NCI-H1436 (cell line): ENCODE data around the gene S100A14.

Experiments
- DNase-seq: peaks from one replicate; lab custom pipeline; 2025; lab: John Stamatoyannopoulos, UW

Gene S100A14

DNA sequence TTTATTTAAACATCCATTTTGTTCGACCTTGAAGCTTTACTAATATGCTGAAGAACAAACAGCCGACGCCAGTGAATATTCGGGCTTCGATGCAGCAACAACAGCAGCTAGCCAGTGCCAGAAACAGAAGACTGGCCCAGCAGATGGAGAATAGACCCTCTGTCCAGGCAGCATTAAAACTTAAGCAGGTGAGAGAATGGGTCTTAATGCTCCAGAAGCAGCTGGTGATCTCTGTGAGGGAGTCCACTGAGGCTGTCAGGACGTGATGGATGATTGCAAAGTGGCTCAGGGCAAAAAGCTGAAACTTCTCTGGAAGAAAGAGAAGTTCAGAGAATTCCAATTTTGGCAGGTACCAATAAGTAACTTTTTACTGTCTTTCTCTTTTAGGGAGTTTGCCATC lies 22.1 kb upstream of the S100A14 start:
- no peak for DNase-seq

DNA sequence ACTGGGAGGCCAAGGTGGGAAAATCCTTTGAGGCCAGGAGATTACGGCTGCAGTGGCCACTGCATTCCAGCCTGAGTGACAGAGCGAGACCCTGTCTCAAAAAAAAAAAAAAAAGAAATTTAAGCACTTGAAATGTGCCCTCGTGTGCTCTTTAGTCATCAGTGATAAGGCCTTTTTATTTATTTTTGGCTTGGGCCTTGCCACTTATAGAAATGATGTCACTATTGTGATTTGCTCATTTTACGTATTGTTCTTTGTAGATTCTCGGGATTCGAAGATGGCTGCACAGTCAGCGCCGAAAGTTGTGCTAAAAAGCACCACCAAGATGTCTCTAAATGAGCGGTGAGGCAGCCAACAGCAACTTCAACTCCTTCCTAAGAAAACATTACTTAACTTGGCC lies 20.2 kb upstream of the S100A14 start:
- no peak for DNase-seq

DNA sequence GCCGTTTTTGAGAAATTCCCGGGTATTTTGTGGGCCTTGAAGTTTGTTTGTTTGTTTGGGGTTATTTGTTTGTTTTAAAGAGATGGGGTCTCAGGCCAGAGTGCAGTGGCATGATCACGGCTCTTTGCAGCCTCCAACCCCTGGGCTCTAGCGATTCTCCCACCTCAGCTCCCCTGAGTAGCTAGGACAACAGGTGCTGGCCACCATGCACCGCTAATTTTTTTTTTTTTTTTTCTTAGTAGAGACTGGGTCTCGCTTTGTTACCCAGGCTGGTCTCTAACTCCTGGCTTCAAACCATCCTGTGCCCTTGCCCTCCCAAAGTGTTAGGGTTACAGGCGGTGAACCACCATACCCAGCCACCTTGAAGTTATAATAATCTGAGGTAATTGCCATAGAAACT lies 19.7 kb upstream of the S100A14 start:
- no peak for DNase-seq

DNA sequence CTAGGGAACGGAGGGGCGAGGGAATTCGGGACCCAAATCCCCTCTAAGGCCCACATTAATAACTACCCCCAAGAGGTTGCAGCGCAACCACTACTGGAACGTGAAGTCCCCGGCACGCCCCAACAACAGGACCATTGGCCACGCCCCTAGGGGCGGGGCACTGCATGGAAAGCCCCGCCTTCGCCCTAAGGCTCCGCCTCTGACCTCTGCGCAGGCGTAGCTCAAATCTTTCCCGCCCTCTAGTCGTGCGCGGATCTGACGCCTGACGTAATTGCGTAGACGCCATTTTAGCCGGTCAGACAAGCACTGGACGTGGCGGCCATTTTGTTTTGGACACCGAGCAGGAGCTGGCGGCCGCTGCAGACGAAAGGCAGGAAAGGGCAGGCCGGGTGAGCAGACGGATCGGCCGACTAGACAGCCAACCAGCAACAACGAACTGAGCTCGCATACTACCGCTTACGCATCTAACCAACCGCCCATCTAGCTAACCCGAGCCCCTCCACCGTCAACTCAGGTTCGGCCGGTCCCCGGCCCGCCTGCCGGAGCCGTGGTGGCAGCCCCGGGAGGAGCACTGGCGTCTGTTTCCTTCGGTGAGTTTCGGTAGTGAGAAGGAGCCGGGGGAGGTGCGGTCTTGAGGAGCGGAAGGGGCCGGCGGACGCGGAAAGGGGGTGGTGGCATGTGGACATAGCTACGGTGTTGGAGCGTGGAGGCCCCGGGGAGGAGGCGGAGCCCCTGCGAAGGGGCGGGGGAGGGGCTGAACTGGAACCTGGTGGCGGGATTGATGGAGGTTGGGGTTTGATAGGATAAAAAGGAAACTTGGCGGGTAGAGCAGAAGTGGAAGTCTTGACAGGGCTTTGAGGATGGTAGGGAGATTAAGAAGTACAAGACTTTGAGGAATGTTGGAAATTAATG lies 17.9 kb upstream of the S100A14 start, which contains the start of gene CHTOP:
CHTOP (plus strand) TSS at position 313 of the 912 bp plus-strand sequence. CDS start 2,523 bp downstream, outside the sequence.
- DNase-seq = peak; percentile 95

DNA sequence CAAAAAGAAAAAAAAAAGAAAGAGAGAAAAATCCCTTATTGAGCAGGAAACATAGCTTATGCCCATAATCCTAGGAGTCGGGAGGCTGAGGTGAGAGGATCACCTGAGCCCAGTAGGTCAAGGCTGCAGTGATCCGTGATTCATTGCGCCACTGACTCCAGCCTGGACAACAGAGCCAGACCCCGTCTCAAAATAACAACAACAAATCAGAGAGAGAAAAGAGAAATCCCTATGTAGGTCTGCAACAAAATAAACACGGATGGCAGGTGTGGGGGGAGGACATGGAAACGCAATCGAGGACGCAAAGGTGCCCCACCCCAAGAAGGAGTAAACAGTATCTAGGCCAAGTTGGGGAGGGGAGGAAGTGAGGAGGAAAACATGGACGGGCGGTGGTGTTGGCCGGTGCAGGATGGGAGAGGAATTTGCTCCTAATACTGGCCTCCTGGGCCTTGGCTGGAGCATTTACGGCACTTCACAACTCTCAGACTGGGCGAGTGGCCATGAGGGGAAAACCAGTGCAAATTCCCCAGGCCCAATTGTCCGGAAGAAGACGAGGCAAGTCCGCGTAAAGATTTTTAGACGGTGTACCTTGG lies 17.1 kb upstream of the S100A14 start:
- DNase-seq = no peak

DNA sequence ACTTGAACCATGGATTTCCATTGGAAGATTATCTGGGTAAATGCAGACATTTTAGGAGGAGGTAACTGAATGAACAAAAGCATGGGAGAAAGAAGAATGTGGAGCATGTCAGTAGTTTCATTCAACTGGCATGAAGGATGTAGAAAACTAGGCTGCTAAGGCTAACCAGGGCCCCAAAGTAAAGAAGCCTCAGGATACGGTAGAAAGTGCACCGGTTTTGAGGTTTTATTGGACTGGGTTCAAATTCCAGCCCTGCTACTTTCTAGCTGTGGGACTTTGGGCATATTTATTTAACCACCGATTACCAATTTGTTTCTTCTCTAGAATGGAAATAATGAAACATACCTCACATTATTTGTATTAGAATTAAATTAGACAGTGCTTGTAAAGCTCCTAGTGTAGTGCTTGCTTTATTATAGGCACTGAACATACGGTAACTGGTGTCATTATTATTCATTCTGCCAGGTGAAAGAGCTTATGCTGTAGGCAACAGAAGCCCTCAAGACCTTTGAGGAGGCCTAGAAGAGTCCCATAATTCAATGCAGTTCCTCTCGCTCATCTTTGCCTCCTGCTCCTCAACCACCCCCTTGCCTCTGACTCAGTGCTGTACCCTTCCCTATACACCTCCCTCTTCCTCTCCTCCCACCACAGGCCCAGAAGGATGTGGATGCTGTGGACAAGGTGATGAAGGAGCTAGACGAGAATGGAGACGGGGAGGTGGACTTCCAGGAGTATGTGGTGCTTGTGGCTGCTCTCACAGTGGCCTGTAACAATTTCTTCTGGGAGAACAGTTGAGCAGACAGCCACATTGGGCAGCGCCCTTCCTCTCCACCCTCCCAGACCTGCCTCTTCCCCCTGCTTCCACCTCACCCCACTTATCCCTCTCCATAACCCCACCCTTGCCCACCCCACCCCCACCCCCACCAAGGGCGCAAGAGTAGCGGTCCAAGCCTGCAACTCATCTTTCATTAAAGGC lies 15.2 kb upstream of the S100A14 start:
- DNase-seq = no peak

DNA sequence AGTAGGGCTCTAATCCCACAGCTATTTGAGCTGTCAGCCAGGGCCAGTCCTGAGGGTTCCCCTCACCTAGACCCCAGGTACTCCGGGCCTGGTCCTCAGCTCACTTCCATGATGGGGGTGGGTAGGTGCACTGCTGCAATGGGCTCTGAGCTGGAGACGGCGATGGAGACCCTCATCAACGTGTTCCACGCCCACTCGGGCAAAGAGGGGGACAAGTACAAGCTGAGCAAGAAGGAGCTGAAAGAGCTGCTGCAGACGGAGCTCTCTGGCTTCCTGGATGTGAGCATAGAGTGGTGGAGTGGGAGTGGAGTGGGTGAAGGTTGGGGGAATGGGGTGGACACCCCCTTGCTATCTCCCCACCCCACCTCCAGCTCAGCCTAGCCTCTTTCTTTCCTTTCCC lies 14.3 kb upstream of the S100A14 start:
- DNase-seq = no peak

DNA sequence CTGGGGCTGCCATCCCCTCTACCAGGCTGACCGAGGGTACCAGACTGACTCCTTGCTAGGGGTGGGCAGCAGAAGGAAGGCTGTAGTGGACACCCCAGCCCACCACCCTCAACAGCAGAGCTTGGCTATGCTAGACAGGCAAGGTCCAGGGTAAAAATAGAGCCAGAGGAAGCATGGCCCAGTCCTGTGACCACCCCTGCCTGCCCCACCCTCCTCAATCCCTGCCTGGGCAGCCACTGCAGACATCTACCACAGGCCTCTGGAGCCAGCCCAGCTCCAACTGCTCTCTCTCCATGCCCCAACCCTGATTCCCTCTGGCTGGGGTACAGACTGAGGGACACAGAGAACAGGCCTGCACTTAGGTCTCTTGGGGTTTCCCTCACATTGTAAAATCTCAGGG lies 13.8 kb upstream of the S100A14 start:
- DNase-seq = no peak

DNA sequence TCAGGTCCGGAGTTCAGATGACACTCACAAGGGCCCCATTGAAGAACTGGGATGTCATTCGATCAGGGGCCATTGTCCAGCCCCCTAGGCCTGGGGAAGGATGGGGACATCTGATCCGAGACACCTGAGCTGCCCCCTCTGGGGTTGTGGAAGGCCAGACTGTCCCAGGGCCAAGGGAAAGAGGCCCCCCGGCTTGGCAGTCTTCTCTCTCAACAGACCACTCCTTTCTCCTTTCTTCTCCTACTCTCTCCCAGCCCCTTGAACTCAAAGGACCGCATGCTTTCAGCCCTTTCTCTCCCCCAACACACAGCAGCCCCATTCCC lies 13.2 kb upstream of the S100A14 start:
- no peak for DNase-seq

DNA sequence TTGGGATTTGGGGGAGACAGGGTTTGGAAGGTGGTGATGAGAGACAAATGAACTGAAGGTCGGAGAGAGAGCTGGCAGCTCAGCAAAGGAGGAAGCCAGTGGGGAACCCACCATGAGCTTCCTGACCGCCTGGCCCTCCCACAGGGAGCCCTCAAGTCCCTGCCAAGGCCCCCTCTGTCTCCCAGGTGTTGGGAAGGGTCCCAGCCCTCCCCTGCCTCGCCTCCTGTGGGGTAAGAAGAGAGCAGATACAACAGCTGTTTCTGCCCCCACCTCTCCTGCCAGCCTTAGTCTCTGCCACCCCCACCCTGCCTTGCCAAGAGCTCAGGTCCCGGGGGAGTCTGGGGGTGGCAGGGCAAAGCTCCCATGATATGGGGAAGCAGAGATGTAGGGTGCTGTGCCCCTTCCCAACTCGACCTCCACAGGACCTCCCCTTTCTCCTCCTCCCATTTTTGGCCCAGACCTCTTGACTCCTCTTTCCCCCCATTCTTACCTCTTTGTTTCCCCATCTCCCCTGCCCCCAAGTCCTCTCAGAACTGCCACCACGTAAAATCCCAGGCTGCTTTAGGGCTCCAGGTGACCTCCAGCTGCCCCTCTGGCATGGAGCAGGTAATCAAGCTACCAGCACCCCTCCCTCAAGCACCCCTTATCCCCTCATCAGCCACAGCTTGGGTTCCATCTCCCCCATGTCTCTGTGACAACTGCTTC lies 12.7 kb upstream of the S100A14 start:
- DNase-seq = no peak

DNA sequence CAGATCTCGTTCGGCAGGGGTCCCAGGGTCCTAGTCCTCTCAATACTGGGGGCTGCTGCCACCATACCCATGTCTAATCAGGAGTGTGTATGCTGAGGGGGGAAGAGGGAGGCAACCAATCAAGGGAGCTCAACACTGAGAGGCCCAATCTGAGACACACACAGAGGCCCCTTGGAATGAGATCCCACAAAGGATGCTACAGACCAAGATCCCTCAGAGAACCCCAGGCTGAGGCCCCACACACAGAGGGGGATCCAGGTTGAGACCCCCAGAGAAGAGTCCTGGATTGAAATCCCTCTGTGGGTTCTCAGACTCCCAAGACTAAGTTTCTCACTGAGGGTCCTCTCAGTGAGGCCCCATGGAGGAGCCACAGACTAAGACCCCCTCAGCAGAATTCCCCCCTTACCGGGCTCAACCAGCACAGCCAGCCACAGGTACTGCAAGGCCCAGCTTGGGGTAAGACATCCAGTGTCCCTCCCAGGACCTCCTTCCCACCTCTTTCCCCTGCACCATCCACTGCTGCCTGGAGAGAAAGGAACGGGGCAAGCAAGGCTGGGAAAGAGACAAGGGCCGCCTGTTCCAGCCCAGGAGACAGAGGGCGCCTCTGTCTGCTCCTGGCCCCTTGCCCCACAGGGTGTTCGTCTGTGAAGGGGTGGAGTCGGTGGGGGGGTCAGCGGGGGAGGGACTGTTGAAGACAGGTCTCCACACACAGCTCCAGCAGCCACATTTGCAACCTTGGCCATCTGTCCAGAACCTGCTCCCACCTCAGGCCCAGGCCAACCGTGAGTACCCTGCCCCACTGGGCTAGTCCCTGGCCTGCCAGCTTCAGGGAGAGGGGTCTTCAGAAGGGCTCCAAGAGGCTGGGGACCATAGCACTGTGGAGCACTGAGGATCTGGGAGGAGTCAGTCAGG lies 11.8 kb upstream of the S100A14 start, which contains the start of gene S100A1:
S100A1 (plus strand) TSS at position 720 of the 912 bp plus-strand sequence. CDS start 2,088 bp downstream, outside the sequence.
- DNase-seq = no peak

DNA sequence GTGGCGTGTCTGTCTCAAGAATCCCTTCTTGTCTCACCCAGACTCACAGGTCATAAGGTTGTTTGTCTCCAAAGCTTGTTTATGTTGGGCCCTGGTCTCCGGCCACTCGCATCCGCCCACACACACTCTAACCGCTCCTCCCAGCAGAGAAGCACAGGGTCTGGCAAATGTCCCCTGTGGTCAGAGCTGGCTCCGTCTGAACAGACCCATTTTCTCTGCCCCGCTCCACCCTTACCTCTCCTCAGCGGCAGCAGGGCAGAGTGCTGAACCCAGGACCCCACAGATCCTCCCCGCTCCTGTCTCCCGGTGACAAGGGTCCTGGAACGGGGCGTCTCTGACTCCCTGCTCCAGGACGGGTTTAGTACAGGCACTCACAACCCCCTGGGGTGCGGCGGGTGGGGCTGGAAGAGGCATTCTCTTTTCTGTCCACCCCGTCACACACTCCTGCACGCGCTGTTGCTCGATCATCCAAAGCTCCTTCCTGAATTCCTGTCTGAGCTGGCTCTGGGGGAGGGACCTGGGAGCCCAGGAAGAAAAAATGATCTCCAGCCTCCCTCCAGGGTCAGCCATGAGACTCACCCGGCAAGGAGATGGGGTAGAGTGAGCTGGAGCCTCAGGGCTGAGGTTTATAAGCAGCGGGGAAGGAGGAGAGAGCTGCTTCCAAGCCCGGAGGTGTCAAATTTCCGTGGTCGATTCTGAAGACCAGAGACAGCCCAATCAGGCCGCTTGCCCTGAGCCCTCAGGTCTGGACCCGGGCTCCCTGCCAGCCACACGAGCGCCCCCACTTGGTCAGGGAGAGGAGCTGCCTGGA lies 11.0 kb upstream of the S100A14 start, which contains the start of gene S100A13:
S100A13 (minus strand) TSS at position 602 of the 811 bp plus-strand sequence. CDS start 1,033 bp downstream, outside the sequence.
- peak; percentile 82 for DNase-seq

DNA sequence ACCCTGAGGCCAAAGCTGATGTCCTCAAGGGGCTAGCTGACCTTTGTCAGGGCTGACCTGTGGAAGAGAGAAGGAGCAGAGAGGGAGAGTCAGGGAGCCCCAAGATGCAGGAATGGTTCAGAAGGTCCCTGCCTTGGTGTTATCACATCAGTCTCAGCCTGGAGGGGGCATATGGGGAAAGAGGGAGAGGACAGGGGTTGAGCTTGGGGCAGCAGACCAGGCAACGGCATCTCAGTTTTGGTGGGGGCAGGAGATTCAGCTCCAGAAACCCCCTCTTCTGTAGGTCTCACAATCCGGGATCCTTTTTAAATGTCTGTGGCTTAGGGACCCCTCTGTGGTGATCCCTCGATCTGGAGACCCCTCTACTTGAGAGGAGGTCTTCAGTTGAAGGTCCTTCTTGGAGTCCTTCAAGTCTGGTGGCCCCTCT lies 10.4 kb upstream of the S100A14 start:
- DNase-seq = no peak

DNA sequence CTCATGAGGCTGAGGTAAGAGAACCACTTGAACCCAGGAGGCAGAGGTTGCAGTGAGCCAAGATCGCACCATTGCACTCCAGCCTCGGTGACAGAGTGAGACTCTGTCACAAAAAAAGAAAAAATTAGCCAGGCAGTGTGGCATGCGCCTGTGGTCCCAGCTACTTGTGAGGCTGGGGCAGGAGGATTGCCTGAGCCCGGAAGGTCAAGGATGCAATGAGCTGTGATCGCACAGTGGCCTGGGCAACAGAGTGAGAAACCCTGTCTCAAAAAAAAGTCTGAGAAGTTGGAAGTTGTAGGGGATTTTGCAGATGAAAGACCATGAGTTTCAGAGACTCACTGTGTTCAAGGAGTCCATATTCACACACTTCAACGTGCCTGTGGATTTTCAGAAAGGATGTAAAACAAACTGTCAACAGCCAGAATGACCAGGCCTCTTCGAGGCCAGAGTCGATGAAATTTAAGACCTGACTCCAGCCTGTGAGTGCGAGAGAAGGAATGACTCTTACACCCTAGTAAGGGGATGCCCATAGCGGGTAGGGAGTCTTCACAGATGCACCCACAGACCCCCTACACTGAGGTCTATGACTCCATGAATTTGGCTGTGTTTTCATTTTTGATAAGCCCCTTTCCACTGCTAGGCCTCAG lies 9.0 kb upstream of the S100A14 start:
- DNase-seq = no peak

DNA sequence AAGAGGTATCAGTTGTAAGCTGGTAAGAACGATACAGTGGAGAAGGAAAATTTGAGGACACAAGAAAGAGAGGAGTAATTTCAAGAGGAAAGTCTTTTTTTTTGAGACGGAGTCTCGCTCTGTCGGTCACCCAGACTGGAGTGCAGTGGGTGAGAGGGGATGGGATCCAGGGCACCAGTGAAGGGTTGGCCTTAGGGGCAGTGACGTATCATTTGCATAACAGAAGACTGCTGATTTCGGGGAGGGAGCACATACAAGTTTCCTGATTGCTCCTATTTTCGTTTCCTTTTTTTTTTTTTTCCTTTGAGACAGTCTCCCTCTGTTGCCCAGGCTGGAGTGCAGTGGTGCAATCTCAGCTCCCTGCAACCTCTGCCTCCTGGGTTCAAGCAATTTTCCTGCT lies 7.0 kb upstream of the S100A14 start:
- DNase-seq = no peak

DNA sequence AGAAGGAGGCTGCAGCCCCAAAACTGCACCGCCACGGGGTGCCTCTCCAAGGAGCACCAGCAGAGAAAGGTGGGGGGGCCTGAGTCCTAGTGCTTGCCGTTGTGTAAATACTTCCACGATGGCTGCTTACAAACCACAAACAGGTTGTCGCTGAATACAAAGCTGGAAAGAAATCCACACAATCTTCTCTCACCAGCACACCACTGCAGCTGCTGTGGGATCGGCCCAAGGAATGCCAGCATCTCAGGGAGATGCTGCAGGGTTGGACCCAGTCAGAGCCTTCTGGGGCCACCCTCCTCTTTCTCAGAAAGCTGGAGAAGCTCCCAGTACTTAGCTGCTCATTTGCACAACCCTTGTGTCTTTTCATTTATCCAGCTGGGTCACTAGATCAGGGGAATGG lies 3.0 kb upstream of the S100A14 start:
- DNase-seq = no peak

DNA sequence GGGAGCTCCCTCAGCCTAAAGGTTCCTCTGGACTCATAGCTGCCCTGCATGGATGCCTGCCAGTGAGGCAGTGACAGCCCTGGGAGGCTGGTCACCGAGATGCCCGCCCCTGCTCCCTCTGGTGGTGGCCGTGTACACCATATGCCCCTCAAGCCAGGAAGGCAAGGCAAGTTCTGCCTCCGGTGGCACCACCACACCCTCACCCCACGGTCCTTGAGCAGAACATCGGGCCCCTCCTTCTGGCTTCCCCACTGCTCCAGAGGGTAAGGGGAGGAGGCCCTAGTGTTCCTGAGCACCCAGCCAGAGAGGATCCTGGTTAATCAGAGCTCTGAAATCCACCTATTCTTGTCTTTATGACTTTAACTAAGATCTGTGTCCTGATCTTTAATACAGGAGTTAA lies 1.5 kb upstream of the S100A14 start:
- DNase-seq = peak; percentile 49

DNA sequence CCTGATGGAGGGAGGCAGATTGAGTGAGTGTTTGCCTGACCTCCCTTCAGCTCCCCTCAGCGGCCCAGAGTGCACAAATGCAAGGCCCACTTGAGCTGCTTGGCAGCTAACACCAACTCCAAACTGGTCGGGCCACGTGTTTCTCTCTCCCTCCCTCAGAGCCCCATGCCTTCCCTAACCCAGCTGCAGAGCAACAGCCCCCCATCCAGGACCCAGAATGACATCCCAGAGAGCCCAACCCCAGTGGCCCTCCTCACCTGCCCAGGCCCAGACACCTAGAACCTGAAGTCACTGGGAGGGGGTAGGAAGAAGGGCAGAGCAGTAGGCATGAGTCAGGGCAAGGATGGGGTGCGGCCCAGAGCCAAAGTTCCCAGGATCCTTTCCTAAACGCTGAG lies 789 bp upstream of the S100A14 start:
- DNase-seq = no peak

DNA sequence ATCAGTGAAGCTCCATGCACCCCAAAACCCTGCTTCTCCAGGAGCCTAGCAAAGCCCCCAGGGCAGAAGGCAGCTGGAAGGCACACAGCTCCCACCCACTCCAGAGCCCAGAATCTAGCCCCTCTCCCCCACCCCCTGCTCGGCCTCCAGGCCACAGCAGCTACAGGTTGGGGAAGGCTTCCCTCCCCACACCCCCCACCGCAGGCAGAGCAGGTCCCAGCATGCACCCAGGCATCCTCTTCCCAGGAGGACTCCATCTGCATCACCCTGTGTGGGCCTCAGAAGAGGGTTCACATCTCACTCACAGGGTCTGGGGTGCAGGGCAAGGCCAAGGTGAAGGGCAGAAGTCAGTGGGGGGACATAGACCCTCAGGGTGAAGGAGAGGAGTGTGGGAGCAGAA lies 719 bp downstream of the S100A14 start:
- no peak for DNase-seq
